MCF 10A (cell line): ENCODE data around the gene DDIT3. TPM values are rescaled to one million over a fixed set of nuclear protein-coding genes. Genes with fewer than 3 reads are reported as not detected.
"Not testable (repeated sequence)": the region's sequence is repeated elsewhere in the genome, so short reads cannot be mapped to it uniquely, and the experiment has no call there.

ENCODE experiments used
- BruUV-seq: library from RNA; stranded (reverse); fragments of 400-500 nt; replicated peaks from 2 replicates; lab custom pipeline; 2021; lab: Mats Ljungman, UMichigan
- CTCF ChIA-PET: fragments of 300-600 bp; sonication (Branson Sonifier 250); formaldehyde crosslinking; extraction: SDS; loops from one replicate; lab custom pipeline; 2021; ENCODE audit warnings: antibody characterized with exemption, inconsistent platforms; lab: Yijun Ruan, JAX
- POLR2A ChIA-PET: fragments of 300-600, 350-650 bp; sonication (Branson Sonifier 250); formaldehyde crosslinking; extraction: SDS; loops from one replicate; lab custom pipeline; 2020; ENCODE audit warnings: antibody characterized with exemption, inconsistent platforms; lab: Yijun Ruan, JAX
- DNase-seq: peaks from one replicate; pipeline ENCODE4 v3.0.0-alpha.2; 2018; ENCODE audit not compliant: unreplicated experiment
- H3K27ac Mint-ChIP-seq: one replicate; pipeline ENCODE4 v1.8.0; 2022; ENCODE audit warnings: mild to moderate bottlenecking, low read depth, mixed read lengths; ENCODE audit not compliant: unreplicated experiment
- H3K27me3 Mint-ChIP-seq: one replicate; pipeline ENCODE4 v1.8.0; 2022; ENCODE audit warnings: mixed read lengths; ENCODE audit not compliant: insufficient read depth, unreplicated experiment
- H3K36me3 Mint-ChIP-seq: one replicate; pipeline ENCODE4 v1.8.0; 2022; ENCODE audit warnings: mild to moderate bottlenecking, moderate library complexity, mixed read lengths; ENCODE audit not compliant: insufficient read depth, unreplicated experiment
- H3K4me1 Mint-ChIP-seq: one replicate; pipeline ENCODE4 v1.8.0; 2022; ENCODE audit warnings: mixed read lengths; ENCODE audit not compliant: insufficient read depth, unreplicated experiment
- H3K4me3 Mint-ChIP-seq: one replicate; pipeline ENCODE4 v1.8.0; 2022; ENCODE audit warnings: mild to moderate bottlenecking, moderate library complexity, mixed read lengths; ENCODE audit not compliant: unreplicated experiment
- H3K9me3 Mint-ChIP-seq: one replicate; pipeline ENCODE4 v1.8.0; 2022; ENCODE audit warnings: mixed read lengths; ENCODE audit not compliant: unreplicated experiment
- CTCF ChIP-seq: fragments of 200-600 bp; IDR thresholded peaks from one replicate; pipeline ENCODE4 v1.8.0; 2022; ENCODE audit warnings: antibody characterized with exemption, mild to moderate bottlenecking; ENCODE audit not compliant: unreplicated experiment
- intact Hi-C: fragments of 100-400 bp; cut with micrococcal nuclease; formaldehyde crosslinking; loops from 2 replicates; pipeline ENCODE4 v1.14.1; 2022
- total RNA-seq: library from RNA; stranded (reverse); gene quantifications from 2 replicates; pipeline ENCODE4 v1.2.3, GENCODE V29; 2022

Gene DDIT3
- total RNA-seq, 1 experiment from 2014 or later: 156 TPM

GRCh38 chr12:57511588-57512325 is 8.6 kb downstream of the DDIT3 start:
- Mint-ChIP-seq H3K36me3 (peaks cover 88% of the 10 kb centered on the region), H3K4me3 (no peak overlapping the region), H3K4me1 (peaks cover 14% of the 10 kb centered on the region), H3K9me3 (no peaks in the 10 kb centered on the region), H3K27ac (no peak overlapping the region), H3K27me3 (no peaks in the 10 kb centered on the region)
- intact Hi-C loops: no loop called here
- POLR2A ChIA-PET: interaction anchor here (0.7 to 3.0 kb wide), 3 partner anchors 8 to 12 kb away, joined by 4 to 37 read pairs (median 5); partner anchors contain the start of gene DDIT3
- no peak for DNase-seq
- BruUV-seq: no TSS peak
- no peak for TF ChIP-seq CTCF
- CTCF ChIA-PET: interaction anchor here (0.7 to 1.0 kb wide), 2 partner anchors 49 to 204 kb away, joined by 3 to 4 read pairs; no protein-coding TSS in a partner anchor

GRCh38 chr12:57511161-57511560 is 9.2 kb downstream of the DDIT3 start:
- H3K9me3 Mint-ChIP-seq: no peaks in the 10 kb centered on the region
- intact Hi-C loops: no loop called here
- no peak for TF ChIP-seq CTCF
- BruUV-seq: no TSS peak
- no peaks in the 10 kb centered on the region for H3K27me3 Mint-ChIP-seq
- no peak overlapping the region for H3K27ac Mint-ChIP-seq
- peaks cover 88% of the 10 kb centered on the region for H3K36me3 Mint-ChIP-seq
- no peak for DNase-seq
- ChIA-PET CTCF (interaction anchor here (0.7 to 1.0 kb wide), 2 partner anchors 48 to 204 kb away, joined by 3 to 4 read pairs; no protein-coding TSS in a partner anchor), POLR2A (interaction anchor here (0.7 to 3.0 kb wide), 3 partner anchors 8 to 12 kb away, joined by 4 to 37 read pairs (median 5); partner anchors contain the start of gene DDIT3)
- no peak overlapping the region for H3K4me3 Mint-ChIP-seq
- peaks cover 12% of the 10 kb centered on the region for H3K4me1 Mint-ChIP-seq

GRCh38 chr12:57507796-57508195 is 12.5 kb downstream of the DDIT3 start:
- DNase-seq, intact Hi-C loops, H3K9me3 Mint-ChIP-seq, H3K4me1 Mint-ChIP-seq, H3K27ac Mint-ChIP-seq, H3K27me3 Mint-ChIP-seq, CTCF ChIA-PET, H3K4me3 Mint-ChIP-seq, POLR2A ChIA-PET, BruUV-seq: not testable (repeated sequence)
- peaks cover 88% of the 10 kb centered on the region for H3K36me3 Mint-ChIP-seq

- peaks cover 88% of the 10 kb centered on the region for H3K36me3 Mint-ChIP-seq
- H3K4me3 Mint-ChIP-seq, POLR2A ChIA-PET, BruUV-seq, H3K27me3 Mint-ChIP-seq, H3K27ac Mint-ChIP-seq, H3K9me3 Mint-ChIP-seq, DNase-seq, intact Hi-C loops, H3K4me1 Mint-ChIP-seq: not testable (repeated sequence)
- CTCF ChIA-PET: interaction anchor here (0.7 to 1.4 kb wide), 4 partner anchors 9 to 127 kb away, joined by 3 to 8 read pairs (median 5); no protein-coding TSS in a partner anchor
Measured at GRCh38 chr12:57506541-57506940, 13.8 kb downstream of the DDIT3 start.

- H3K4me3 Mint-ChIP-seq, POLR2A ChIA-PET, DNase-seq, H3K27me3 Mint-ChIP-seq, intact Hi-C loops, H3K9me3 Mint-ChIP-seq, H3K4me1 Mint-ChIP-seq, BruUV-seq, H3K27ac Mint-ChIP-seq: not testable (repeated sequence)
- H3K36me3 Mint-ChIP-seq: peaks cover 95% of the 10 kb centered on the region
- CTCF ChIA-PET: interaction anchor here (0.6 kb wide), 1 partner anchor 62 kb away, joined by 3 read pairs; no protein-coding TSS in a partner anchor
Measured at GRCh38 chr12:57502311-57502969, 17.9 kb downstream of the DDIT3 start.
